Esophagus muscularis mucosa (tissue), 4 donors: Measurements from ENCODE around the gene CDH8.

Source experiments
- EP300 ChIP-seq: sonication (generic); formaldehyde crosslinking; IDR thresholded peaks from one replicate; pipeline ENCODE4 v1.6.1; 2017; ENCODE audit warnings: antibody characterized with exemption
- POLR2A ChIP-seq: fragments of 450-650 bp; IDR thresholded peaks from one replicate; pipeline ENCODE4 v1.6.1; 2017; ENCODE audit warnings: antibody characterized with exemption, moderate library complexity, mild to moderate bottlenecking, low read depth
- TF ChIP-seq, protein P1 (sequence below), 3 experiments: fragments of 200-600 bp in 2 of 3; fragments of 450-650 bp in 1 of 3; sonication (generic) in 2 of 3; IDR thresholded peaks; one replicate each; pipeline ENCODE4 v1.5.1; 2017 to 2019; ENCODE audit warnings: antibody characterized with exemption in 3 of 3, mild to moderate bottlenecking in 2 of 3, moderate library complexity in 1 of 3

DNA sequence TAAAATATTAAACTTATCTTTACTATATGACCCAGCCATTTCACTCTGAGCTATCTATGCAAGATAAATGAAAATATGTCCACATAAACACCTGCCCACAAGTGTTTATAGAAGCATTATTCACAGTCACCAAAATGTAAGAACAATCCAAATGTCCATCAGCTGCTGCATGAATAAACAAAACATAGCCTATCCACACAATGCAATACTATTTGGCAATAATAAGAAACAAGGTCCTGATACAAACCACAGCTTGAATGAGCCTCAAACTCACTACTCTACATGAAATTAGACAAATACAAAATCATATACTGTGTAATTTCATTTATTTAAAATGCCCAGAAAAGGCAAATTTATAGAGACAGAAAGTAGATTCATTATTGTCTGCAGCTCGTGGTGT, 355.1 kb downstream of the CDH8 start:
- TF ChIP-seq, protein P1, sequence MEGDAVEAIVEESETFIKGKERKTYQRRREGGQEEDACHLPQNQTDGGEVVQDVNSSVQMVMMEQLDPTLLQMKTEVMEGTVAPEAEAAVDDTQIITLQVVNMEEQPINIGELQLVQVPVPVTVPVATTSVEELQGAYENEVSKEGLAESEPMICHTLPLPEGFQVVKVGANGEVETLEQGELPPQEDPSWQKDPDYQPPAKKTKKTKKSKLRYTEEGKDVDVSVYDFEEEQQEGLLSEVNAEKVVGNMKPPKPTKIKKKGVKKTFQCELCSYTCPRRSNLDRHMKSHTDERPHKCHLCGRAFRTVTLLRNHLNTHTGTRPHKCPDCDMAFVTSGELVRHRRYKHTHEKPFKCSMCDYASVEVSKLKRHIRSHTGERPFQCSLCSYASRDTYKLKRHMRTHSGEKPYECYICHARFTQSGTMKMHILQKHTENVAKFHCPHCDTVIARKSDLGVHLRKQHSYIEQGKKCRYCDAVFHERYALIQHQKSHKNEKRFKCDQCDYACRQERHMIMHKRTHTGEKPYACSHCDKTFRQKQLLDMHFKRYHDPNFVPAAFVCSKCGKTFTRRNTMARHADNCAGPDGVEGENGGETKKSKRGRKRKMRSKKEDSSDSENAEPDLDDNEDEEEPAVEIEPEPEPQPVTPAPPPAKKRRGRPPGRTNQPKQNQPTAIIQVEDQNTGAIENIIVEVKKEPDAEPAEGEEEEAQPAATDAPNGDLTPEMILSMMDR (IDR thresholded peaks at IDR 0.05), result no peak
- no peak for TF ChIP-seq POLR2A
- no peak for TF ChIP-seq EP300
